ENCODE results near the gene AOC3. TPM values are rescaled to one million over a fixed set of nuclear protein-coding genes. Genes with fewer than 3 reads are reported as not detected.

AOC3 gene
- polyA plus RNA-seq, 1 donor from 2014 or later, result 0.35 TPM

- Histone ChIP-seq H3K9me2 (ENCODE audit: insufficient read depth, low read length) (no peaks in the 10 kb centered on the region), H3K79me2 (replicated peaks; ENCODE audit: insufficient read depth, low read length) (peaks cover 19% of the 10 kb centered on the region), H3K27ac (ENCODE audit: low read length) (peak overlapping the region; percentile 88), H3K9ac (ENCODE audit: low read length) (peak overlapping the region; percentile 90), H4K20me1 (ENCODE audit: insufficient read depth) (no peaks in the 10 kb centered on the region), H3K27me3 (ENCODE audit: insufficient read depth, low read depth, low read length) (no peaks in the 10 kb centered on the region), H3K4me3 (ENCODE audit: low read length) (peak overlapping the region; percentile 83), H3K9me3 (ENCODE audit: low read length) (no peaks in the 10 kb centered on the region), H3F3A (ENCODE audit: insufficient read depth, low read length, poor library complexity, severe bottlenecking) (no peaks in the 10 kb centered on the region), H3K4me2 (ENCODE audit: low read length) (peak overlapping the region; percentile 91), H2AFZ (ENCODE audit: low read depth, low read length) (peak overlapping the region; percentile 99), H3K36me3 (ENCODE audit: insufficient read depth, low read length) (no peaks in the 10 kb centered on the region)
- no peak for TF ChIP-seq SMC3 (conservative IDR thresholded peaks at IDR 0.05; ENCODE audit: poor library complexity)
- TF ChIP-seq MXI1 (conservative IDR thresholded peaks at IDR 0.05; ENCODE audit: poor library complexity, severe bottlenecking), result no peak
- no peak for TF ChIP-seq TAF1 (IDR thresholded peaks at IDR 0.05; ENCODE audit: low read depth)
- TF ChIP-seq, protein P1, sequence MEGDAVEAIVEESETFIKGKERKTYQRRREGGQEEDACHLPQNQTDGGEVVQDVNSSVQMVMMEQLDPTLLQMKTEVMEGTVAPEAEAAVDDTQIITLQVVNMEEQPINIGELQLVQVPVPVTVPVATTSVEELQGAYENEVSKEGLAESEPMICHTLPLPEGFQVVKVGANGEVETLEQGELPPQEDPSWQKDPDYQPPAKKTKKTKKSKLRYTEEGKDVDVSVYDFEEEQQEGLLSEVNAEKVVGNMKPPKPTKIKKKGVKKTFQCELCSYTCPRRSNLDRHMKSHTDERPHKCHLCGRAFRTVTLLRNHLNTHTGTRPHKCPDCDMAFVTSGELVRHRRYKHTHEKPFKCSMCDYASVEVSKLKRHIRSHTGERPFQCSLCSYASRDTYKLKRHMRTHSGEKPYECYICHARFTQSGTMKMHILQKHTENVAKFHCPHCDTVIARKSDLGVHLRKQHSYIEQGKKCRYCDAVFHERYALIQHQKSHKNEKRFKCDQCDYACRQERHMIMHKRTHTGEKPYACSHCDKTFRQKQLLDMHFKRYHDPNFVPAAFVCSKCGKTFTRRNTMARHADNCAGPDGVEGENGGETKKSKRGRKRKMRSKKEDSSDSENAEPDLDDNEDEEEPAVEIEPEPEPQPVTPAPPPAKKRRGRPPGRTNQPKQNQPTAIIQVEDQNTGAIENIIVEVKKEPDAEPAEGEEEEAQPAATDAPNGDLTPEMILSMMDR (IDR thresholded peaks at IDR 0.05; ENCODE audit: poor library complexity, severe bottlenecking), result no peak
- no peak for TF ChIP-seq POLR2AphosphoS5 (IDR thresholded peaks at IDR 0.05)
- TF ChIP-seq REST (IDR thresholded peaks at IDR 0.05; ENCODE audit: borderline replicate concordance), result no peak
- TF ChIP-seq EZH2 (IDR thresholded peaks at IDR 0.05; ENCODE audit: borderline replicate concordance, insufficient read depth, low read length, poor library complexity, severe bottlenecking), result no peak
- TF ChIP-seq RAD21 (conservative IDR thresholded peaks at IDR 0.05), result no peak
These were observed 18.6 kb upstream of the AOC3 start for GRCh38 chr17:42832213-42832933.

DNA sequence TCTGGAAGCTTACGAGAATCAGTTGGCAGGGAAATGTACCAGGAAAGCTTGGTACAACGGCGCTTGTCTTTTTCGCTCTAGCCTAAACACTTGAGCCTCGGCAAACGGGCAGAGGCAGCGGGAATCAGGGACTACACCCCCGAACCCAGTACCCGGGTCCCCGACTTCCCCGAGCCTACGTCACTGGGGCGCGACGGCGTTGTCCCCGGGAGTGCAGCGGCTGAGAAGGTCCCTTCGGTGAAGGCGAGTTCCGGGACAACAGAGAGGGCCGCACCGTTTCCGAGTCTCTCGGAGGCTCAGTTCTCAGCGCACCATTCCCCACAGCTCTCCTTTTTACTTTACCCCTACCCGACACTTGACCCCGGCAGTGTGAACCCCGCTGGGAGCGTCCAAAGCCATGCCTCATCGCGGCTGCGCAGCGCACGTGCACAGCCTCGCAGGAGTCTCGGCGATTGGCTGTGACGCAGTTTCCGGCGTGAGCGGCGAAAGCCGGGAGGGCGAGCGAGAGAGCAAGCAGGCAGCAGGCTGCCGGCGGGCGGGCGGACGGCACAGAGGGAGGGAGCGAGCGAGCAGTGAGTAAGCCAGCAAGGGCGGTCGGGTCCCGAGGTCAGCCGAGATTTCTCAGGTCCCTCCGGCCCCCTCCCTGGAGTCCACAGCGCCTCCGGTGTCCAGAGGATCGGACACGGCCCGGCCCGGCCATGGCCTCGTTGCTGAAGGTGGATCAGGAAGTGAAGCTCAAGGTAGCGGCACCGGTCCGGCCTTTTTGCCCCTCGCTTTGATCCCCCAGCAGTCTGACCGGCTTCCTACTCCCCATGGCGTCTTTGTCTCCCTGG lies 17.8 kb upstream of the AOC3 start, which contains the start of gene PSME3:
Gene PSME3, plus strand, starts transcription at position 464 of the 833 bp plus-strand sequence. Its CDS starts 235 bp downstream, at position 699.
- Histone ChIP-seq H3K9me3 (ENCODE audit: low read length) (no peaks in the 10 kb centered on the region), H3F3A (ENCODE audit: insufficient read depth, low read length, poor library complexity, severe bottlenecking) (no peaks in the 10 kb centered on the region), H3K4me2 (ENCODE audit: low read length) (peak within 1 kb of the TSS; percentile 96), H3K9me2 (ENCODE audit: insufficient read depth, low read length) (no peaks in the 10 kb centered on the region), H2AFZ (ENCODE audit: low read depth, low read length) (peak within 1 kb of the TSS; percentile 99), H3K27me3 (ENCODE audit: insufficient read depth, low read depth, low read length) (no peaks in the 10 kb centered on the region), H3K36me3 (ENCODE audit: insufficient read depth, low read length) (no peaks in the 10 kb centered on the region), H3K4me3 (ENCODE audit: low read length) (peak within 1 kb of the TSS; percentile 83), H3K9ac (ENCODE audit: low read length) (peak within 1 kb of the TSS; percentile 90), H3K79me2 (replicated peaks; ENCODE audit: insufficient read depth, low read length) (peaks cover 19% of the 10 kb centered on the region), H3K27ac (ENCODE audit: low read length) (peak within 1 kb of the TSS; percentile 88), H4K20me1 (ENCODE audit: insufficient read depth) (no peaks in the 10 kb centered on the region)
- TF ChIP-seq EP300 (conservative IDR thresholded peaks at IDR 0.05; ENCODE audit: poor library complexity, severe bottlenecking) (peak; percentile 73), EZH2 (IDR thresholded peaks at IDR 0.05; ENCODE audit: borderline replicate concordance, insufficient read depth, low read length, poor library complexity, severe bottlenecking) (no peak), MXI1 (conservative IDR thresholded peaks at IDR 0.05; ENCODE audit: poor library complexity, severe bottlenecking) (peak; percentile 100), SMC3 (conservative IDR thresholded peaks at IDR 0.05; ENCODE audit: poor library complexity) (no peak), RAD21 (conservative IDR thresholded peaks at IDR 0.05) (no peak), TAF1 (IDR thresholded peaks at IDR 0.05; ENCODE audit: low read depth) (peak; percentile 62), POLR2AphosphoS5 (IDR thresholded peaks at IDR 0.05) (peak; percentile 94), REST (IDR thresholded peaks at IDR 0.05; ENCODE audit: borderline replicate concordance) (peak; percentile 67)
- TF ChIP-seq, protein P1 (IDR thresholded peaks at IDR 0.05; ENCODE audit: poor library complexity, severe bottlenecking), result peak; percentile 16
